ENCODE measurements around the gene RAMP1. TPM values are rescaled to one million over a fixed set of nuclear protein-coding genes. Genes with fewer than 3 reads are reported as not detected.

Gene RAMP1
- 100 to 1,000 TPM in 1 of 2 donors, 10 to 100 TPM in 1; 75.3 to 300 TPM for total RNA-seq

DNA sequence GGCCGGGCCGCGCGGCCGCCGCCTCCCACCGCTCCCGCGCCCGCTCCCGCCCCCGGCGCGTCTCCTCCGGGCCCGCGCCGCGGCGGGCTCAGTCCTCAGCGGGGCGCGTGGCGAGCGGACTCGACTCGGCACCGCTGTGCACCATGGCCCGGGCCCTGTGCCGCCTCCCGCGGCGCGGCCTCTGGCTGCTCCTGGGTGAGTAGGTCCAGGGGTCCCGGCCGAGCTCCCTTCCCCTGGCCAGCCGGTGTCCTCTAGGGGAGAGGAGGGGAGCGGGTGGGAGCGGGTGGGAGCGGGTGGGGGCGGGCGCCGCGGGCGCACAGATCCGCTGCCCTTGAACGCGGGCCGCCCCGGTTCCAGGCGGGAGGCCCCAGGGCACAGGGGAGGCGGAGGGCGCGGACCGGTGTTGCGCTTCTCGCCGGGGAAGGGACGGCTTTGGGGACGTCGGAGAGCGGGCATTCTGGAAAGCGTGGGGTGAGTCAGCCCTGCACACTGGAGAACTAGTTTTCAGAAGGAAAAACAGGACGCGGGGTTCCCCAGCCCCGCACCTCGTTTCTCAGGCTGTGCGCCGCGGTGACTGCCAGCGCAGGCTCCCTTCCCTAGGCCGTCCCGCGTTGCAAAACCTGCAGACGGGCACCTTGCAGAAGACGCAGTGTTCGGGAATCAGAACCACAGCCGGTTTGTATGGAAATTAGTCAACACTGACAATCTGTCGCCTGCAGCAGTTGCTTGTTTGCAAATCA lies at the start of gene RAMP1:
TSS of gene RAMP1 (plus strand) at position 91 of the 740 bp plus-strand sequence. CDS start at position 144, 53 bp downstream.
- Histone ChIP-seq H3K27ac (peak within 1 kb of the TSS; percentile 76 to 78), H3K9me3 (no peaks in the 10 kb centered on the region), H3K4me1 (replicated peaks) (peaks cover 3% of the 10 kb centered on the region), H3K36me3 (no peaks in the 10 kb centered on the region), H3K4me3 (peak within 1 kb of the TSS; percentile 48 to 58), H3K27me3 (replicated peaks; ENCODE audit: insufficient read depth) (no peaks in the 10 kb centered on the region)
- TF ChIP-seq, protein P1, sequence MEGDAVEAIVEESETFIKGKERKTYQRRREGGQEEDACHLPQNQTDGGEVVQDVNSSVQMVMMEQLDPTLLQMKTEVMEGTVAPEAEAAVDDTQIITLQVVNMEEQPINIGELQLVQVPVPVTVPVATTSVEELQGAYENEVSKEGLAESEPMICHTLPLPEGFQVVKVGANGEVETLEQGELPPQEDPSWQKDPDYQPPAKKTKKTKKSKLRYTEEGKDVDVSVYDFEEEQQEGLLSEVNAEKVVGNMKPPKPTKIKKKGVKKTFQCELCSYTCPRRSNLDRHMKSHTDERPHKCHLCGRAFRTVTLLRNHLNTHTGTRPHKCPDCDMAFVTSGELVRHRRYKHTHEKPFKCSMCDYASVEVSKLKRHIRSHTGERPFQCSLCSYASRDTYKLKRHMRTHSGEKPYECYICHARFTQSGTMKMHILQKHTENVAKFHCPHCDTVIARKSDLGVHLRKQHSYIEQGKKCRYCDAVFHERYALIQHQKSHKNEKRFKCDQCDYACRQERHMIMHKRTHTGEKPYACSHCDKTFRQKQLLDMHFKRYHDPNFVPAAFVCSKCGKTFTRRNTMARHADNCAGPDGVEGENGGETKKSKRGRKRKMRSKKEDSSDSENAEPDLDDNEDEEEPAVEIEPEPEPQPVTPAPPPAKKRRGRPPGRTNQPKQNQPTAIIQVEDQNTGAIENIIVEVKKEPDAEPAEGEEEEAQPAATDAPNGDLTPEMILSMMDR (IDR thresholded peaks at IDR 0.05), result no peak
- TF ChIP-seq POLR2AphosphoS5 (IDR thresholded peaks at IDR 0.05) (no peak), POLR2A (IDR thresholded peaks at IDR 0.05) (no peak)
- WGBS, result 1% methylated on average over 35 of the region's 79 CpGs
- intact Hi-C loops (cut with DNase I), result loop anchor here (5.0 to 10.0 kb wide), 5 partner anchors 38 to 305 kb away; partner anchors contain the start of genes SCLY and UBE2F
- peak; percentile 41 for DNase-seq (ENCODE audit: low spot score)

DNA sequence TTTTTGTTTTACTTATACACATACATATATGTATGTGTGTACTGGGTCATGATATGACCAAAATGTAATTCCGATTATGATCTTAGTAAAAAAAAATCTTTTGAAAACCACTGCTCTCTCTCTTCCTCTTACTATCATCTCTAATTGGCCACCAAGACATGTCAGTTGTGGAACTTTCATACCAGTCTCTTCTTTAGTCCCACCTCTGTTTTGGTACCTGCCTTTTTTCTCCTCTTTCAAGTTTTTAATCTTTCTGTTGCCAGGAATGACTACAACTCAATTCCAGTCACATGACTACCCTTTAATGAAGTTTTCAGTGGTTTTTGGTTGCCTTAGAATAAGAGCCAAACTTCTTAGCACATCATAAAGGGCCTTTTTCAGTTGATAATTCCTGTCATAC lies 43.8 kb upstream of the RAMP1 start:
- DNase-seq (ENCODE audit: low spot score), result no peak
- WGBS, result 92% methylated on average over 1 of the region's 1 CpG

DNA sequence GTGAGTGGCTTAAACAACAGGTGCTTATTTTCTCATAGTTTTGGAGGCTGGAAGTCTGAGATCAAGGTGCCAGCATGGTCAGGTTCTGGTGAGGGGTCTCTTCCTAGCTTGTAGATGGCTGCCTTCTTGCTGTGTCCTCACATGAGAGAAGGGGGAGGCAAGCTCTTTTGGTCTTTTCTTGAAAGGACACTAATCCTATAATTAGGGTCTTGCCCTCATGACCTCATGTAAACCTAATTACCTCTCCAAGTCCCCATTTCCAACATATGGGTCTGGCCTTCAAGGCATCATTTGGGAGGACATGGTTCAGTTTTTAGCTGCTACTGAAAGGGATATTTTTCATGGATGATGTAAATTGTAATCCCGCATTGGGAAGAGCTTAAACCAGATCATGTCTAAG lies 42.9 kb upstream of the RAMP1 start:
- no peak for DNase-seq (ENCODE audit: low spot score)
- intact Hi-C loops (cut with DNase I), result no loop called here
- TF ChIP-seq, protein P1 (IDR thresholded peaks at IDR 0.05), result no peak
- TF ChIP-seq POLR2AphosphoS5 (IDR thresholded peaks at IDR 0.05) (no peak), POLR2A (IDR thresholded peaks at IDR 0.05) (no peak)
- Histone ChIP-seq H3K36me3 (no peaks in the 10 kb centered on the region), H3K9me3 (no peaks in the 10 kb centered on the region), H3K27me3 (replicated peaks; ENCODE audit: insufficient read depth) (no peaks in the 10 kb centered on the region), H3K4me1 (replicated peaks) (no peaks in the 10 kb centered on the region), H3K4me3 (no peak overlapping the region), H3K27ac (no peak overlapping the region)
- WGBS, result 97% methylated on average over 1 of the region's 1 CpG

More for the DNA sequence above, 43.8 kb upstream of the RAMP1 start:
- no peaks in the 10 kb centered on the region for H3K27me3 ChIP-seq (replicated peaks; ENCODE audit: insufficient read depth)
- H3K9me3 ChIP-seq, result no peaks in the 10 kb centered on the region
- no peaks in the 10 kb centered on the region for H3K4me1 ChIP-seq (replicated peaks)
- no peaks in the 10 kb centered on the region for H3K36me3 ChIP-seq
- TF ChIP-seq, protein P1 (IDR thresholded peaks at IDR 0.05), result no peak
- no peak for TF ChIP-seq POLR2A (IDR thresholded peaks at IDR 0.05)
- TF ChIP-seq POLR2AphosphoS5 (IDR thresholded peaks at IDR 0.05), result no peak
- no peak overlapping the region for H3K27ac ChIP-seq
- intact Hi-C loops (cut with DNase I), result no loop called here
- H3K4me3 ChIP-seq, result no peak overlapping the region

DNA sequence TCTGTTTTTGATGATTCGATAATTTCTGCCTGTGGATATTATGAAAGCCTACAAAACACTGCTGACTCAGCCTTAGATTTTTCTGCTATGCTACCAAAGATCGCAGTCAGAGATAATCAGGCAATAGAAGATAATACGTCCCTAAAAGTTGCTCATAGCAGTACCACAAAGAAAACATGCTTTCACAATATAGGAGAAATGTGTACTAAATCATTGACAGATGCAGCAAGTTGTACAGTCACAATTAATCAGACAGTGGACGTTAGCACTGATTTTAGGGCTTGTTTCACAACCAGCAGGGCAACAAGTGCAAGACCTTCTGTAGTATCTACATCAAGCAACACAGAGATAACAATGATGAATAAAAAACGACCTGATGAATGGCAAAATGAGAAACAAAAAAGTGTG lies 41.4 kb upstream of the RAMP1 start:
- Histone ChIP-seq H3K27me3 (replicated peaks; ENCODE audit: insufficient read depth) (no peaks in the 10 kb centered on the region), H3K36me3 (no peaks in the 10 kb centered on the region), H3K27ac (no peak overlapping the region), H3K4me3 (no peak overlapping the region), H3K9me3 (no peaks in the 10 kb centered on the region), H3K4me1 (replicated peaks) (no peaks in the 10 kb centered on the region)
- intact Hi-C loops (cut with DNase I), result no loop called here
- 29% methylated on average over 5 of the region's 5 CpGs for WGBS
- no peak for DNase-seq (ENCODE audit: low spot score)
- TF ChIP-seq POLR2A (IDR thresholded peaks at IDR 0.05) (no peak), POLR2AphosphoS5 (IDR thresholded peaks at IDR 0.05) (no peak)
- TF ChIP-seq, protein P1 (IDR thresholded peaks at IDR 0.05), result no peak

DNA sequence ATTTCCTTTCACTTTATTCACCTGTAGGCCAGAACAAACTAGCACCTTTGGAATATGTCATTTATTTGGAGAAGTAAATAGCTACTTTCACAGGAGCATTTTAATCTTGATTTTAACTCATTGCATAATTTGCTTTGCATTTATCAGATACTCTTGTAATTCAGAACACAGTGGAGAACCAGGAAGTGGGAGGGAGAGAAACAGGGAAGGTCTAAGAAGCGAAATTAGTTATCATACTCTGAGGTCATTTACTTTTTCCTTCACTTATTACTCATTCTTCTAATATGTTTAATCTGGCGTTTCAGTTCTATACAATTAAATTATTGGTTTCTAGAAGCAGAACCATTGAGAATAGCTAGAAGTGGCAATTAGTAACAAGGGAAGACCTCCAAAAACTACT lies 40.2 kb upstream of the RAMP1 start:
- Histone ChIP-seq H3K36me3 (no peaks in the 10 kb centered on the region), H3K4me3 (no peak overlapping the region), H3K4me1 (replicated peaks) (no peaks in the 10 kb centered on the region), H3K27me3 (replicated peaks; ENCODE audit: insufficient read depth) (no peaks in the 10 kb centered on the region), H3K27ac (no peak overlapping the region), H3K9me3 (no peaks in the 10 kb centered on the region)
- 80% methylated on average over 2 of the region's 2 CpGs for WGBS
- TF ChIP-seq, protein P1 (IDR thresholded peaks at IDR 0.05), result no peak
- TF ChIP-seq POLR2AphosphoS5 (IDR thresholded peaks at IDR 0.05), result no peak
- no peak for TF ChIP-seq POLR2A (IDR thresholded peaks at IDR 0.05)
- no peak for DNase-seq (ENCODE audit: low spot score)
- intact Hi-C loops (cut with DNase I), result no loop called here

All from prostate gland (tissue), 2 donors.